Heart left ventricle (tissue), 16 donors: ENCODE measurements around the gene GCGR. TPM values are rescaled to one million over a fixed set of nuclear protein-coding genes. Genes with fewer than 3 reads are reported as not detected.

ENCODE experiments used
- ATAC-seq, 4 donors: fragments of 200-7000 bp; cut with Tn5 transposase; one replicate each; pipeline ENCODE4 v1.9.1; 2020 to 2022; ENCODE audit warnings: moderate library complexity in 4 of 4, mild to moderate bottlenecking in 3 of 4, moderate number of reproducible peaks in 1 of 4
- DNase-seq, 5 donors: peaks; one replicate each; pipeline ENCODE4 v3.0.0-alpha.2; 2020
- H3K27ac ChIP-seq, 12 donors: fragments of 200-600 bp; sonication (generic) in 4 of 12; one replicate each; pipeline versions ENCODE4 v1.5.0 to v1.8.0; 2016 to 2022; ENCODE audit warnings: mild to moderate bottlenecking in 2 of 12
- H3K27me3 ChIP-seq, 9 donors: fragments of 200-600 bp; sonication (generic) in 2 of 9; one replicate each; pipeline versions ENCODE4 v1.5.1 to v1.8.0; 2016 to 2022; ENCODE audit warnings: mild to moderate bottlenecking in 3 of 9
- H3K36me3 ChIP-seq, 9 donors: fragments of 200-600 bp; sonication (generic) in 2 of 9; one replicate each; pipeline versions ENCODE4 v1.5.0 to v1.8.0; 2018 to 2022; ENCODE audit warnings: mild to moderate bottlenecking in 2 of 9
- H3K4me1 ChIP-seq, 12 donors: fragments of 200-600 bp; sonication (generic) in 4 of 12; one replicate each; pipeline versions ENCODE4 v1.5.0 to v1.8.0; 2016 to 2022; ENCODE audit warnings: mild to moderate bottlenecking in 3 of 12
- H3K4me3 ChIP-seq, 12 donors: fragments of 200-600 bp; sonication (generic) in 4 of 12; one replicate each; pipeline versions ENCODE4 v1.5.0 to v1.8.0; 2017 to 2022; ENCODE audit warnings: mild to moderate bottlenecking in 9 of 12, moderate library complexity in 4 of 12
- H3K9me3 ChIP-seq, 12 donors: fragments of 200-600 bp; sonication (generic) in 4 of 12; one replicate each; pipeline versions ENCODE4 v1.5.0 to v1.8.0; 2016 to 2022; ENCODE audit warnings: mild to moderate bottlenecking in 1 of 12
- CTCF ChIP-seq, 12 donors: fragments of 200-600 bp; sonication (generic) in 4 of 12; IDR thresholded peaks; one replicate each; pipeline versions ENCODE4 v1.5.0 to v1.8.0; 2018 to 2022; ENCODE audit warnings: antibody characterized with exemption in 12 of 12, mild to moderate bottlenecking in 5 of 12
- POLR2A ChIP-seq, 2 donors: fragments of 450-650 bp; IDR thresholded peaks; one replicate each; pipeline ENCODE4 v1.6.1; 2017; ENCODE audit warnings: antibody characterized with exemption in 2 of 2, mild to moderate bottlenecking in 2 of 2, moderate library complexity in 2 of 2
- WGBS, 4 donors: extraction: QIAGEN DNeasy Blood & Tissue Kit in 2 of 4; methylation state at CpG; one replicate each; pipeline versions ENCODE4 v1.1.5 to v1.1.7; 2013 to 2018; 5-methylcytosine and 5-hydroxymethylcytosine counted together
- intact Hi-C, 10 donors: fragments of 100-400 bp; cut with DNase I; formaldehyde crosslinking; loops; one replicate each; pipeline versions ENCODE4 v1.11.1 to v1.14.2; 2022
- long read RNA-seq, 3 donors: library from polyadenylated mRNA; unstranded; transcript quantifications; one replicate each; pipeline ENCODE4 v2.0.0, GENCODE V29; 2020 to 2021
- polyA plus RNA-seq, 2 donors: library from polyadenylated mRNA; stranded (reverse); fragments of 200-250 nt; gene quantifications; one replicate each; pipeline ENCODE4 v1.2.3, GENCODE V29; 2013
- total RNA-seq, 9 donors: library from RNA; depleted of rRNA in 2 of 9; stranded (reverse); fragments of >200 nt in 2 of 9; fragmentation: NEBNext Ultra II Directional in 3 of 9; extraction: Animal tissue kit (Norgen Biotek cat#: 25700) in 3 of 9; gene quantifications; one replicate each; pipeline versions ENCODE4 v1.1.0 to v1.2.4, GENCODE V29; 2016 to 2023
- donor health status: ischemic (EF 13 %, LVEDD 7.1; RV severe dilation, severe dysfunction).
- donor health status: healthy with polysubstance abuse.
- donor health status: DM: no; HTN: yes; CAD: no.
- donor health status: DM: no; HTN: no; CAD: no.
- donor health status: ischemic (EF 25% LVEDD 6.9; RV normal size, moderate dysfunction).
- donor health status: ischemic (EF 25% LVEDD 5.7; RV mildly dilated, moderate dysfunction).
- donor health status: healthy.
- donor health status: DM: yes; HTN: yes; CAD: no.
- donor health status: ischemic (EF 35%, LVEDD 5.7; RV mildly dilated, moderate dysfunction).
- donor health status: nonischemic (EF 11% LVEDD 7.7; RV severe dilation, severe dysfunction).
- donor health status: DM: yes; HTN: yes; CAD: no.
- donor health status: PGD.
- donor health status: ischemic (EF 29% LVEDD 5.4; RV normal size, mild dysfunction).
- donor health status: nonischemic (EF 23%, LVEDD 6.1; RV moderate dilation, normal function).

Gene GCGR
- total RNA-seq, result not detected
- polyA plus RNA-seq, result not detected
- long read RNA-seq, donor 1, result 0 reads
- long read RNA-seq, donor 2, result 0 reads
- long read RNA-seq, donor 3, result 0 reads

GRCh38 chr17:81803728-81804558 is at the start of gene GCGR:
TSS of gene GCGR (plus strand) at chr17:81804150. CDS start at chr17:81809019, 4,869 bp downstream.
- 1 to 2% (median 2%) methylated on average over 48 to 110 of the region's 110 CpGs; no CpG with 5 or more reads in 1 of the 4 donors for WGBS, 4 donors
- intact Hi-C loops, result no loop called here
- Histone ChIP-seq H3K27ac (no peak within 1 kb of the TSS), H3K4me3 (peak within 1 kb of the TSS in 4 of 12 donors; percentile 3 to 40 (median 8)), H3K36me3 (no peaks in the 10 kb centered on the region), H3K4me1 (peaks cover 0 to 21% (median 1%) of the 10 kb centered on the region in 12 donors), H3K27me3 (peaks cover 22 to 73% (median 52%) of the 10 kb centered on the region in 9 donors), H3K9me3 (no peaks in the 10 kb centered on the region)
- DNase-seq (no peak), ATAC-seq (peak in 1 of 4 donors; percentile 19)
- no peak for TF ChIP-seq POLR2A (IDR thresholded peaks at IDR 0.05)
- no peak for TF ChIP-seq CTCF (IDR thresholded peaks at IDR 0.05)

GRCh38 chr17:81792675-81793615 is 11.0 kb upstream of the GCGR start:
- DNase-seq (no peak), ATAC-seq (no peak)
- TF ChIP-seq POLR2A (IDR thresholded peaks at IDR 0.05) (no peak), CTCF (IDR thresholded peaks at IDR 0.05) (no peak)
- no peak overlapping the region for H3K4me3 ChIP-seq
- H3K27me3 ChIP-seq, result peaks cover 0 to 19% (median 0%) of the 10 kb centered on the region in 9 donors
- 88 to 94% (median 91%) methylated on average over 8 of the region's 8 CpGs for WGBS, 4 donors
- H3K9me3 ChIP-seq, result no peaks in the 10 kb centered on the region
- H3K36me3 ChIP-seq, result no peaks in the 10 kb centered on the region
- H3K27ac ChIP-seq, result no peak overlapping the region
- intact Hi-C loops, result no loop called here
- no peaks in the 10 kb centered on the region for H3K4me1 ChIP-seq

GRCh38 chr17:81794074-81794476 is 9.9 kb upstream of the GCGR start:
- no peaks in the 10 kb centered on the region for H3K9me3 ChIP-seq
- TF ChIP-seq POLR2A (IDR thresholded peaks at IDR 0.05), result no peak
- no peak for TF ChIP-seq CTCF (IDR thresholded peaks at IDR 0.05)
- intact Hi-C loops, result no loop called here
- H3K36me3 ChIP-seq, result no peaks in the 10 kb centered on the region
- H3K27ac ChIP-seq, result no peak overlapping the region
- peaks cover 0 to 19% (median 0%) of the 10 kb centered on the region in 9 donors for H3K27me3 ChIP-seq
- peak in 1 of 4 donors; percentile 34 for ATAC-seq
- no peak overlapping the region for H3K4me3 ChIP-seq
- H3K4me1 ChIP-seq, result no peaks in the 10 kb centered on the region
- DNase-seq, result no peak
- WGBS, 4 donors, result 83 to 95% (median 89%) methylated on average over 3 of the region's 3 CpGs
